Measurements from ENCODE around the gene ARFRP1.

The ARFRP1 gene

GRCh38 chr20:63682384-63683139 lies 25.2 kb downstream of the ARFRP1 start:
- Histone ChIP-seq H3K4me3 (ENCODE audit: low read length) (no peak overlapping the region), H3K4me1 (ENCODE audit: control insufficient read depth, insufficient read depth, low read length) (peaks cover 2% of the 10 kb centered on the region; the same call in 1 of the 2 replicates), H3K27me3 (ENCODE audit: control insufficient read depth, insufficient read depth, low read length) (no peaks in the 10 kb centered on the region), H3K9me3 (ENCODE audit: control insufficient read depth, insufficient read depth, low read length) (no peaks in the 10 kb centered on the region), H3K27ac (ENCODE audit: low read length) (no peak overlapping the region), H3K36me3 (ENCODE audit: control insufficient read depth, insufficient read depth, low read length) (peaks cover 14% of the 10 kb centered on the region)
- no peak for DNase-seq (ENCODE audit: low read depth, low spot score)
- WGBS (ENCODE audit: insufficient coverage, insufficient read length): no CpG with 5 or more reads among the region's 22 CpGs

DNA sequence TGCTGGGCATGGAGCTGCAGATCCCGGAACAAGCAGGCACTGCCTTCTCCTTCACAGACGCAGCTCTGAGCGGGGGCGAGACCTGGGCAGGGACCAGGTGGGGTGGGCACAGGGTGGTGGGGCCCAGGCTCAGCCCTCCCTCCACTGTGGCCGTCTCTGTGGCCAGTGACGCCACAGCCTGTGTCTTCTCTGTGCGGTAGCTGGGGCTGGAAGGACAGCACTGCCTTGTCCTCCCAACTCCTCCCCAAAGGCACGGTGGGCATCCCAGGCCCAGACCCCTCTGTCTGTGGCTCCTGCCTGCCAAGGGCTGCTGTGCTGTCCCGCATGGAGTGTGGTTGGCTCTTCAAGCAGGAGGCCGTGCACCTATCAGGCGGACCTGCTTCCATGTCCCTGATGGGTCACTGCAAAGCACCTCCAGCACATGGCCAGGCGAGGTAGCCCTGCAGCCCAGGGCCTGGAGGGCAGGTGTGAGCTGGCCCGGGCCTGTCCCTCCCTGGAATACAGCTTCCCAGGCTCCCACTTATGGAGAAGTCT lies 26.1 kb downstream of the ARFRP1 start:
- peaks cover 2% of the 10 kb centered on the region; the same call in 1 of the 2 replicates for H3K4me1 ChIP-seq (ENCODE audit: control insufficient read depth, insufficient read depth, low read length)
- H3K4me3 ChIP-seq (ENCODE audit: low read length): no peak overlapping the region
- WGBS (ENCODE audit: insufficient coverage, insufficient read length): no CpG with 5 or more reads among the region's 13 CpGs
- H3K27ac ChIP-seq (ENCODE audit: low read length): no peak overlapping the region
- H3K9me3 ChIP-seq (ENCODE audit: control insufficient read depth, insufficient read depth, low read length): no peaks in the 10 kb centered on the region
- no peak for DNase-seq (ENCODE audit: low read depth, low spot score)
- H3K27me3 ChIP-seq (ENCODE audit: control insufficient read depth, insufficient read depth, low read length): no peaks in the 10 kb centered on the region
- peaks cover 14% of the 10 kb centered on the region for H3K36me3 ChIP-seq (ENCODE audit: control insufficient read depth, insufficient read depth, low read length)

DNA sequence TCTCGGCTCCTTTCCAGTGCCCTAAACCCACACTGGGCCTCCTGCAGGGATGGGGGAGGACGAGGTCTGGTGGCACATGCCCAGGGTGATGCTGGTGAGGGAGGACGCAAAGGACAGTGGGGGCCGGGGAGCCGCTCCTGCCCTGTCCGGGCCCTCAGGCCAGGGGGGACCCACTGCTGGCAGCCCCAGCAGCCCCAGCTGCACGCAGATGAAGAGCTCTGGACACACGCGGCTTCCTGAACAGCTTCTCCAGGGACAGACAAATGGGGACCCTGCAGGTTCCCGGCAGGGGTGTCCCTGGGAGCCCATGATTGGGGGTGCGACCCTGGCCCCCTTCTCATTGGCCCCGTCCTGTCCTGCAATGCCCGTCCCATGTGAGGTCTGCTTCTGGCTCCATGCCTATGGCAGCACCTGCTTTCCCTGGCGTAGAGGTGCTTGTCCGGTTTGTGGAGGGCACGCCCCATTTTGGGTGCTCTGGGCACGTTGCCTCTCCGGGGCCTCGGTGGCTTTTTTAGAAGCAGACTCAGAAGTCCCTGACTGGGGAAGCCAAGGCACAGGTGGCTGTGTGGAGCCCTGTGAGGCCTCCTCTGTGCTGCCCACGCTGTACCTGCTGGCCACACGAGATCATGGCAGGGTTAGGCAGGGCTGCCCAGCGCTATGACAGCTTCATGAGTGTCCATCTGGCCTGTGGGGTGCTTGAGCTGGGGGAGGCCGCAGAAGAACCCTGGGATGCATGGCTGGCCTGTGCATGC lies 26.7 kb downstream of the ARFRP1 start:
- Histone ChIP-seq H3K4me3 (ENCODE audit: low read length) (no peak overlapping the region), H3K9me3 (ENCODE audit: control insufficient read depth, insufficient read depth, low read length) (no peaks in the 10 kb centered on the region), H3K4me1 (ENCODE audit: control insufficient read depth, insufficient read depth, low read length) (peaks cover 2% of the 10 kb centered on the region; the same call in 1 of the 2 replicates), H3K27ac (ENCODE audit: low read length) (no peak overlapping the region), H3K36me3 (ENCODE audit: control insufficient read depth, insufficient read depth, low read length) (peaks cover 14% of the 10 kb centered on the region), H3K27me3 (ENCODE audit: control insufficient read depth, insufficient read depth, low read length) (no peaks in the 10 kb centered on the region)
- no CpG with 5 or more reads among the region's 23 CpGs for WGBS (ENCODE audit: insufficient coverage, insufficient read length)
- no peak for DNase-seq (ENCODE audit: low read depth, low spot score)

DNA sequence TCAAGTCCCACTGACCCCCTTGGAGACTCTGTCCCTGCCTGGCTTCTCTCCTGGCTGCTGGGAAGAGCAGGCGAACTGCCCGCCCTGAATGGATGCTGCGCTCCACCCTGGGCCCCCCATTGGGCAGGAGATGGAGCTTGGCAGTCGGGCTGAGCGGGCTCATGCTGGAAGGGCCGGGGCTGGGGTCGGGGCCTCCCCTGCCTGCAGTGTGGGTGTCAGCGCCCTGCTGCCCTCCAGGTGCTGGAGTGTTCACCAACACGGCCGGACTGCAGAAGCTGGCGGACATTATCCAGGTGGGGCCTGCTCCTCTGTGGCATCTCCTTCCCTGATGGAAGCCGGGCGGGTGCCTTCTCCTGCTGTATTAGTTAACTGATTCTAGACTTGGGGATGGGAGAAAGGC lies 27.3 kb downstream of the ARFRP1 start:
- Histone ChIP-seq H3K4me1 (ENCODE audit: control insufficient read depth, insufficient read depth, low read length) (no peaks in the 10 kb centered on the region), H3K9me3 (ENCODE audit: control insufficient read depth, insufficient read depth, low read length) (no peaks in the 10 kb centered on the region), H3K27me3 (ENCODE audit: control insufficient read depth, insufficient read depth, low read length) (no peaks in the 10 kb centered on the region), H3K36me3 (ENCODE audit: control insufficient read depth, insufficient read depth, low read length) (peaks cover 14% of the 10 kb centered on the region), H3K27ac (ENCODE audit: low read length) (no peak overlapping the region), H3K4me3 (ENCODE audit: low read length) (no peak overlapping the region)
- no CpG with 5 or more reads among the region's 13 CpGs for WGBS (ENCODE audit: insufficient coverage, insufficient read length)
- DNase-seq (ENCODE audit: low read depth, low spot score): no peak

DNA sequence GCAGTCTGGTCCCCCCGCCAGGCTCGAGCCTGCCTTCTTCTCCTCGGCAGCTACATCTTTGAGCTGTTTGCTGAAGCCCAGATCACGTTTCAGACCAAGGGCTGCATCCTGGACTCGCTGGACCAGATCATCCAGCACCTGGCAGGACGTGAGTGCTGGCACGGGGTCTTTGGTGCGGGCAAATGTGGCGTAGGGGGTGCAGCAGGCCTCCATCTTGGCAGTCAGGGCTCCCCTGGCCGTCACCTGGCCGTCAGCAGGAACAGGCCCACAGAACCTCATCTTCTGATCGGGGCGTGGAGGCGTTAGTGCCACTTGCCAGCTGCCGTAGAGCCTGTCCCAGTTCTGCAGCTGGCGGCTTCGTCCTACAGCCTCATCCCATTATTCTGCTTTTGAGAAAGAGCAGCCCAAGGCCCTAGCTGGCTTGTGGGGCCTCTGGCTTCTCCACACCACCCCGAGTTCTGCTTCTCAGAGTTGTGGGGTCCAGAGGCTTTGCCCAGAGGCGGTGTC lies 27.9 kb downstream of the ARFRP1 start:
- no peaks in the 10 kb centered on the region for H3K27me3 ChIP-seq (ENCODE audit: control insufficient read depth, insufficient read depth, low read length)
- DNase-seq (ENCODE audit: low read depth, low spot score): no peak
- H3K4me1 ChIP-seq (ENCODE audit: control insufficient read depth, insufficient read depth, low read length): no peaks in the 10 kb centered on the region
- peaks cover 14% of the 10 kb centered on the region for H3K36me3 ChIP-seq (ENCODE audit: control insufficient read depth, insufficient read depth, low read length)
- no peak overlapping the region for H3K4me3 ChIP-seq (ENCODE audit: low read length)
- WGBS (ENCODE audit: insufficient coverage, insufficient read length): no CpG with 5 or more reads among the region's 19 CpGs
- no peak overlapping the region for H3K27ac ChIP-seq (ENCODE audit: low read length)
- no peaks in the 10 kb centered on the region for H3K9me3 ChIP-seq (ENCODE audit: control insufficient read depth, insufficient read depth, low read length)

- no peaks in the 10 kb centered on the region for H3K27me3 ChIP-seq (ENCODE audit: control insufficient read depth, insufficient read depth, low read length)
- no peak for DNase-seq (ENCODE audit: low read depth, low spot score)
- no CpG with 5 or more reads among the region's 38 CpGs for WGBS (ENCODE audit: insufficient coverage, insufficient read length)
- H3K4me3 ChIP-seq (ENCODE audit: low read length): no peak overlapping the region
- no peak overlapping the region for H3K27ac ChIP-seq (ENCODE audit: low read length)
- H3K9me3 ChIP-seq (ENCODE audit: control insufficient read depth, insufficient read depth, low read length): no peaks in the 10 kb centered on the region
- no peaks in the 10 kb centered on the region for H3K4me1 ChIP-seq (ENCODE audit: control insufficient read depth, insufficient read depth, low read length)
- H3K36me3 ChIP-seq (ENCODE audit: control insufficient read depth, insufficient read depth, low read length): peaks cover 17% of the 10 kb centered on the region
These were observed 28.9 kb downstream of the ARFRP1 start for GRCh38 chr20:63678667-63679465.

DNA sequence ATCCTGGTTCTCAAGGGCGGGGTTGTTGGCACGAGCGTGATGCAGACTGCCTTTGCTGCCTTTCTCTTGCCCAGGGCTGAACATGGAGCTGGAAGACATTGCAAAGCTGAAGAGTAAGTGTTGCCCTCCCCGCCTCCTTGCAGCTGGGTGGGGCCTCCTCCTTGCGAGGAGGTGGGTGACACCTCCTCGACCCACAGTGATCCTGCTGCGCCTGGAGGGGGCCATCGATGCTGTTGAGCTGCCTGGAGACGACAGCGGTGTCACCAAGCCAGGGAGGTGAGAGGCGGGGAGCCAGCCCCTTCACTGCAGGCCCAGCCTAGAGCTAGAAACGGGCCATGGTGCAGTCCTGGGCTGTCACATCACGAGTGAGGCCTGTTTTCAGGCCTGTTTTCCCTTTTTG lies 29.7 kb downstream of the ARFRP1 start:
- Histone ChIP-seq H3K27ac (ENCODE audit: low read length) (no peak overlapping the region), H3K27me3 (ENCODE audit: control insufficient read depth, insufficient read depth, low read length) (no peaks in the 10 kb centered on the region), H3K4me1 (ENCODE audit: control insufficient read depth, insufficient read depth, low read length) (no peaks in the 10 kb centered on the region), H3K36me3 (ENCODE audit: control insufficient read depth, insufficient read depth, low read length) (peaks cover 17% of the 10 kb centered on the region), H3K9me3 (ENCODE audit: control insufficient read depth, insufficient read depth, low read length) (no peaks in the 10 kb centered on the region), H3K4me3 (ENCODE audit: low read length) (no peak overlapping the region)
- DNase-seq (ENCODE audit: low read depth, low spot score): no peak
- WGBS (ENCODE audit: insufficient coverage, insufficient read length): no CpG with 5 or more reads among the region's 13 CpGs

- no peaks in the 10 kb centered on the region for H3K4me1 ChIP-seq (ENCODE audit: control insufficient read depth, insufficient read depth, low read length)
- no peak overlapping the region for H3K27ac ChIP-seq (ENCODE audit: low read length)
- H3K4me3 ChIP-seq (ENCODE audit: low read length): no peak overlapping the region
- no peaks in the 10 kb centered on the region for H3K27me3 ChIP-seq (ENCODE audit: control insufficient read depth, insufficient read depth, low read length)
- WGBS (ENCODE audit: insufficient coverage, insufficient read length): no CpG with 5 or more reads among the region's 20 CpGs
- no peak for DNase-seq (ENCODE audit: low read depth, low spot score)
- peaks cover 17% of the 10 kb centered on the region for H3K36me3 ChIP-seq (ENCODE audit: control insufficient read depth, insufficient read depth, low read length)
- H3K9me3 ChIP-seq (ENCODE audit: control insufficient read depth, insufficient read depth, low read length): no peaks in the 10 kb centered on the region
These were observed 32.0 kb downstream of the ARFRP1 start for GRCh38 chr20:63675681-63676368.

DNA sequence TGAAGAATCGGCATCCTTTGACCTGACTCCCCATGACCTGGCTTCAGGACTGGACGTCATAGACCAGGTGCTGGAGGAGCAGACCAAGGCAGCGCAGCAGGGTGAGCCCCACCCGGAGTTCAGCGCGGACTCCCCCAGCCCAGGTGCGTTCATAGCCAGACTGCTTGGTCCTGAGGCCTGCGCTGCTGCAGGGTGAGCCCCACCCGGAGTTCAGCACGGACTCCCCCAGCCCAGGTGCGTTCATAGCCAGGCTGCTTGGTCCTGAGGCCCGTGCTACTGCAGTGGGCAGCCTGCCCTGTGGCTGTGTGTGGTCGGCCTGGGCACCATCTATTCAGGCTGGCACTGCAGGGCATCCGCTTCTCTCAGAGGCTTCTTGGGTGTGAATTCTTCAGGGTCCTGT lies 33.8 kb downstream of the ARFRP1 start:
- Histone ChIP-seq H3K36me3 (ENCODE audit: control insufficient read depth, insufficient read depth, low read length) (peaks cover 17% of the 10 kb centered on the region), H3K4me1 (ENCODE audit: control insufficient read depth, insufficient read depth, low read length) (no peaks in the 10 kb centered on the region), H3K27me3 (ENCODE audit: control insufficient read depth, insufficient read depth, low read length) (no peaks in the 10 kb centered on the region), H3K27ac (ENCODE audit: low read length) (no peak overlapping the region), H3K9me3 (ENCODE audit: control insufficient read depth, insufficient read depth, low read length) (no peaks in the 10 kb centered on the region), H3K4me3 (ENCODE audit: low read length) (no peak overlapping the region)
- no peak for DNase-seq (ENCODE audit: low read depth, low spot score)
- WGBS (ENCODE audit: insufficient coverage, insufficient read length): no CpG with 5 or more reads among the region's 14 CpGs

Measured in iPS DF 6.9 (cell line).